A673 (cell line): ENCODE results near the gene CDC7. TPM values are rescaled to one million over a fixed set of nuclear protein-coding genes. Genes with fewer than 3 reads are reported as not detected.

Experiments used
- BruUV-seq: library from RNA; stranded (reverse); fragments of 400-500 nt; replicated peaks from 2 replicates; lab custom pipeline; 2021; lab: Mats Ljungman, UMichigan
- CTCF ChIA-PET: fragments of 300-600 bp; sonication (Branson Sonifier 250); formaldehyde crosslinking; loops from one replicate; lab custom pipeline; 2022; ENCODE audit warnings: antibody characterized with exemption; lab: Charles Lee
- POLR2A ChIA-PET: fragments of 300-600 bp; sonication (Branson Sonifier 250); formaldehyde crosslinking; loops from one replicate; lab custom pipeline; 2022; ENCODE audit warnings: antibody characterized with exemption; ENCODE audit not compliant: low non-redundant PET; lab: Charles Lee
- DNase-seq: peaks from one replicate; pipeline ENCODE4 v3.0.0-alpha.2; 2015; ENCODE audit warnings: low spot score
- H3K27ac ChIP-seq: fragments of 200-600 bp; sonication (generic); 2 replicates; pipeline ENCODE4 v1.5.1; 2016; ENCODE audit warnings: mixed run types, low read depth, mild to moderate bottlenecking, mixed read lengths, antibody characterized with exemption, low read length; ENCODE audit not compliant: poor library complexity, severe bottlenecking
- H3K27me3 ChIP-seq: fragments of 200-600 bp; sonication (generic); replicated peaks from 2 replicates; pipeline ENCODE4 v1.6.1; 2017; ENCODE audit warnings: mixed run types, low read depth, mild to moderate bottlenecking, mixed read lengths, antibody characterized with exemption, low read length; ENCODE audit not compliant: insufficient read depth, poor library complexity
- H3K36me3 ChIP-seq: fragments of 200-600 bp; sonication (generic); 2 replicates; pipeline ENCODE4 v1.6.1; 2016; ENCODE audit warnings: mixed run types, mild to moderate bottlenecking, mixed read lengths, antibody characterized with exemption, low read length; ENCODE audit not compliant: insufficient read depth, poor library complexity, severe bottlenecking
- H3K4me1 ChIP-seq: fragments of 200-600 bp; sonication (generic); 2 replicates; pipeline ENCODE4 v1.6.1; 2017; ENCODE audit warnings: mixed run types, mild to moderate bottlenecking, mixed read lengths, antibody characterized with exemption, low read length; ENCODE audit not compliant: insufficient read depth, poor library complexity, severe bottlenecking
- H3K4me3 ChIP-seq: fragments of 200-600 bp; sonication (generic); 2 replicates; pipeline ENCODE4 v1.5.1; 2016; ENCODE audit warnings: low read depth, mixed run types, mild to moderate bottlenecking, mixed read lengths, low read length; ENCODE audit not compliant: poor library complexity, severe bottlenecking
- H3K9me3 ChIP-seq: fragments of 200-600 bp; sonication (generic); 2 replicates; pipeline ENCODE4 v1.6.1; 2016; ENCODE audit warnings: mixed run types, low read depth, mild to moderate bottlenecking, mixed read lengths, antibody characterized with exemption, low read length; ENCODE audit not compliant: poor library complexity, severe bottlenecking
- CTCF ChIP-seq: fragments of 300-800, 200-600 bp; sonication (generic); conservative IDR thresholded peaks from 2 replicates; pipeline ENCODE4 v1.5.1; 2017; ENCODE audit warnings: low read depth, mild to moderate bottlenecking, antibody characterized with exemption, low read length, moderate library complexity, mixed read lengths
- EZH2 ChIP-seq: fragments of 200-600 bp; sonication (generic); IDR thresholded peaks from 2 replicates; pipeline ENCODE4 v1.6.1; 2017; ENCODE audit warnings: borderline replicate concordance, low read depth, mild to moderate bottlenecking, mixed read lengths, antibody characterized with exemption, low read length; ENCODE audit not compliant: poor library complexity, severe bottlenecking
- intact Hi-C: fragments of 100-400 bp; cut with micrococcal nuclease; formaldehyde crosslinking; loops from one replicate; pipeline ENCODE4 v1.10.0; 2022; ENCODE audit not compliant: unreplicated experiment
- total RNA-seq: library from RNA; stranded (reverse); gene quantifications from 2 replicates; pipeline ENCODE4 v1.2.3, GENCODE V29; 2021

Gene CDC7
- total RNA-seq, 1 experiment from 2014 or later = 34.0 TPM

GRCh38 chr1:91520942-91521507, 20.4 kb downstream of the CDC7 start:
- CTCF ChIA-PET = no interaction called here
- no peak for DNase-seq
- H3K27ac ChIP-seq = no peak overlapping the region
- H3K9me3 ChIP-seq = no peaks in the 10 kb centered on the region
- no peaks in the 10 kb centered on the region for H3K27me3 ChIP-seq
- POLR2A ChIA-PET = no interaction called here
- no peaks in the 10 kb centered on the region for H3K36me3 ChIP-seq
- no peak overlapping the region for H3K4me3 ChIP-seq
- TF ChIP-seq CTCF (no peak), EZH2 (no peak)
- intact Hi-C loops = no loop called here
- no peaks in the 10 kb centered on the region for H3K4me1 ChIP-seq
- BruUV-seq = no TSS peak

GRCh38 chr1:91523482-91523881, 22.8 kb downstream of the CDC7 start:
- no peaks in the 10 kb centered on the region for H3K27me3 ChIP-seq
- H3K27ac ChIP-seq = no peak overlapping the region
- BruUV-seq = no TSS peak
- DNase-seq = no peak
- no peaks in the 10 kb centered on the region for H3K9me3 ChIP-seq
- TF ChIP-seq EZH2 (no peak), CTCF (no peak)
- ChIA-PET CTCF (no interaction called here), POLR2A (no interaction called here)
- no peaks in the 10 kb centered on the region for H3K4me1 ChIP-seq
- intact Hi-C loops = no loop called here
- no peaks in the 10 kb centered on the region for H3K36me3 ChIP-seq
- H3K4me3 ChIP-seq = no peak overlapping the region

GRCh38 chr1:91526496-91526895, 25.8 kb downstream of the CDC7 start:
- no peak overlapping the region for H3K27ac ChIP-seq
- no TSS peak for BruUV-seq
- intact Hi-C loops = loop anchor here (5.0 kb wide), 1 partner anchor 401 kb away; no protein-coding TSS in a partner anchor
- H3K36me3 ChIP-seq = no peaks in the 10 kb centered on the region
- DNase-seq = no peak
- no peaks in the 10 kb centered on the region for H3K9me3 ChIP-seq
- ChIA-PET CTCF (no interaction called here), POLR2A (no interaction called here)
- no peak overlapping the region for H3K4me3 ChIP-seq
- TF ChIP-seq CTCF = no peak
- TF ChIP-seq EZH2 = no peak
- no peaks in the 10 kb centered on the region for H3K4me1 ChIP-seq
- H3K27me3 ChIP-seq = no peaks in the 10 kb centered on the region
